Sigmoid colon (tissue), 4 donors: ENCODE data around the gene BTBD6.
"Not testable (repeated sequence)": the region's sequence is repeated elsewhere in the genome, so short reads cannot be mapped to it uniquely, and the experiment has no call there.

Source experiments
- POLR2A ChIP-seq, 2 donors: fragments of 450-650 bp; IDR thresholded peaks; one replicate each; pipeline ENCODE4 v1.6.1; 2016; ENCODE audit warnings: antibody characterized with exemption in 2 of 2, mild to moderate bottlenecking in 2 of 2, moderate library complexity in 2 of 2
- POLR2AphosphoS5 ChIP-seq, 4 donors: sonication (generic); formaldehyde crosslinking; IDR thresholded peaks; one replicate each; pipeline ENCODE4 v1.6.1; 2017; ENCODE audit warnings: antibody characterized with exemption in 4 of 4
- TF ChIP-seq, protein P1 (sequence below), 4 experiments: fragments of 450-650 bp in 3 of 4; fragments of 200-600 bp in 1 of 4; IDR thresholded peaks; one replicate each; pipeline ENCODE4 v1.5.1; 2016 to 2019; ENCODE audit warnings: antibody characterized with exemption in 4 of 4, mild to moderate bottlenecking in 3 of 4, moderate library complexity in 2 of 4

DNA sequence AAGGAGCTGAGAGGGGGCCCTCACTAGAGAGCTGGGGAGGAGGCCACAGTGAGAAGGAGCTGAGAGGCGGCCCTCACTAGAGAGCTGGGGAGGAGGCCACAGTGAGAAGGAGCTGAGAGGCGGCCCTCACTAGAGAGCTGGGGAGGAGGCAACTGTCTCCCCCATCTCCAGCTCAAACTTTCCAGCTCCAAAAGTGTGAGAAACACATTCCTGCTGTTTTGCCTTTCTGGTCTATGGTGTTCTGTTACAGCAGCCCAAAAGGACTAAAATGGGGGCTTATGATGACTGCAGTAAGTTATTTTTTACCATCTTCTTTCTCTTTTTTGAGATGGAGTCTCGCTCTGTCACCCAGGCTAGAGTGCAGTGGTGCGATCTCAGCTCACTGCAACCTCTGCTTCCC, 29.1 kb downstream of the BTBD6 start:
- TF ChIP-seq POLR2A, POLR2AphosphoS5 (IDR thresholded peaks at IDR 0.05): not testable (repeated sequence)
- TF ChIP-seq, protein P1, sequence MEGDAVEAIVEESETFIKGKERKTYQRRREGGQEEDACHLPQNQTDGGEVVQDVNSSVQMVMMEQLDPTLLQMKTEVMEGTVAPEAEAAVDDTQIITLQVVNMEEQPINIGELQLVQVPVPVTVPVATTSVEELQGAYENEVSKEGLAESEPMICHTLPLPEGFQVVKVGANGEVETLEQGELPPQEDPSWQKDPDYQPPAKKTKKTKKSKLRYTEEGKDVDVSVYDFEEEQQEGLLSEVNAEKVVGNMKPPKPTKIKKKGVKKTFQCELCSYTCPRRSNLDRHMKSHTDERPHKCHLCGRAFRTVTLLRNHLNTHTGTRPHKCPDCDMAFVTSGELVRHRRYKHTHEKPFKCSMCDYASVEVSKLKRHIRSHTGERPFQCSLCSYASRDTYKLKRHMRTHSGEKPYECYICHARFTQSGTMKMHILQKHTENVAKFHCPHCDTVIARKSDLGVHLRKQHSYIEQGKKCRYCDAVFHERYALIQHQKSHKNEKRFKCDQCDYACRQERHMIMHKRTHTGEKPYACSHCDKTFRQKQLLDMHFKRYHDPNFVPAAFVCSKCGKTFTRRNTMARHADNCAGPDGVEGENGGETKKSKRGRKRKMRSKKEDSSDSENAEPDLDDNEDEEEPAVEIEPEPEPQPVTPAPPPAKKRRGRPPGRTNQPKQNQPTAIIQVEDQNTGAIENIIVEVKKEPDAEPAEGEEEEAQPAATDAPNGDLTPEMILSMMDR (IDR thresholded peaks at IDR 0.05), result not testable (repeated sequence)
